HEK293 (cell line): Measurements from ENCODE around the gene INF2.

Experiments used
- CTCF ChIA-PET: fragments of 350-600 bp; formaldehyde crosslinking; extraction: SDS; loops from one replicate; lab custom pipeline; 2021; ENCODE audit warnings: antibody characterized with exemption; lab: Yijun Ruan, JAX
- POLR2A ChIA-PET: fragments of 300-600 bp; formaldehyde crosslinking; extraction: SDS; loops from one replicate; lab custom pipeline; 2020; ENCODE audit warnings: antibody characterized with exemption, inconsistent platforms; lab: Yijun Ruan, JAX
- H3K27ac ChIP-seq: fragments of 200-500 bp; sonication (Bioruptor generic); 2 replicates; pipeline ENCODE4 v1.5.1; 2014; ENCODE audit warnings: low read depth, low read length, control low read depth, inconsistent platforms; ENCODE audit errors: extremely low read depth
- H3K36me3 ChIP-seq, 2 experiments: fragments of 200-500 bp in 1 of 2; sonication (Bioruptor generic) in 1 of 2; 1 replicate in 1 of 2; 2 replicates in 1 of 2; pipeline ENCODE4 v1.5.1; 2014 to 2017; ENCODE audit warnings: inconsistent platforms in 2 of 2, low read length in 2 of 2; ENCODE audit not compliant: control insufficient read depth in 2 of 2, insufficient read depth in 1 of 2
- H3K4me1 ChIP-seq: fragments of 200-500 bp; sonication (Bioruptor generic); 2 replicates; pipeline ENCODE4 v1.5.1; 2014; ENCODE audit warnings: mild to moderate bottlenecking, low read length, inconsistent platforms; ENCODE audit not compliant: control insufficient read depth, insufficient read depth
- H3K4me3 ChIP-seq: 2 replicates; pipeline ENCODE4 v1.5.1; 2011; ENCODE audit warnings: low read depth, mild to moderate bottlenecking, control low read depth, low read length, moderate library complexity
- H3K9me3 ChIP-seq: fragments of 200-500 bp; sonication (Bioruptor generic); 2 replicates; pipeline ENCODE4 v1.5.1; 2014; ENCODE audit warnings: low read depth, low read length, inconsistent platforms; ENCODE audit not compliant: control insufficient read depth, insufficient read depth
- BCL11B ChIP-seq: fragments of 450-650 bp; formaldehyde crosslinking; IDR thresholded peaks from 2 replicates; pipeline ENCODE4 v1.5.1; 2016; ENCODE audit warnings: low read depth, missing biosample characterization, missing genetic modification characterization
- EGR2 ChIP-seq: fragments of 450-650 bp; formaldehyde crosslinking; IDR thresholded peaks from 2 replicates; pipeline ENCODE4 v1.5.1; 2016; ENCODE audit warnings: low read depth, missing biosample characterization, missing genetic modification characterization
- HOXC10 ChIP-seq: sonication (generic); formaldehyde crosslinking; IDR thresholded peaks from 2 replicates; pipeline ENCODE4 v1.8.1; 2023; ENCODE audit warnings: mild to moderate bottlenecking, missing genetic modification reagents
- KLF7 ChIP-seq: fragments of 450-650 bp; formaldehyde crosslinking; IDR thresholded peaks from 2 replicates; pipeline ENCODE4 v1.5.1; 2016; ENCODE audit warnings: missing biosample characterization, missing genetic modification characterization, borderline replicate concordance
- ZEB2 ChIP-seq: fragments of 450-650 bp; formaldehyde crosslinking; IDR thresholded peaks from 2 replicates; pipeline ENCODE4 v1.5.1; 2016; ENCODE audit warnings: missing biosample characterization, missing genetic modification characterization
- ZFHX2 ChIP-seq: fragments of 450-650 bp; formaldehyde crosslinking; conservative IDR thresholded peaks from 2 replicates; pipeline ENCODE4 v1.5.1; 2016; ENCODE audit warnings: missing biosample characterization, missing genetic modification characterization
- ZNF10 ChIP-seq: fragments of 450-650 bp; formaldehyde crosslinking; IDR thresholded peaks from 2 replicates; pipeline ENCODE4 v1.5.1; 2017; ENCODE audit warnings: missing biosample characterization, missing genetic modification characterization
- ZNF214 ChIP-seq: fragments of 450-650 bp; formaldehyde crosslinking; IDR thresholded peaks from 2 replicates; pipeline ENCODE4 v1.5.1; 2017; ENCODE audit warnings: missing biosample characterization, mild to moderate bottlenecking, missing genetic modification characterization, borderline replicate concordance
- ZNF239 ChIP-seq: fragments of 450-650 bp; formaldehyde crosslinking; IDR thresholded peaks from 2 replicates; pipeline ENCODE4 v1.5.1; 2016; ENCODE audit warnings: missing biosample characterization, missing genetic modification characterization
- ZNF335 ChIP-seq: fragments of 450-650 bp; formaldehyde crosslinking; conservative IDR thresholded peaks from 2 replicates; pipeline ENCODE4 v1.5.1; 2016; ENCODE audit warnings: missing biosample characterization, missing genetic modification characterization
- ZNF394 ChIP-seq: fragments of 450-650 bp; formaldehyde crosslinking; IDR thresholded peaks from 2 replicates; pipeline ENCODE4 v1.5.1; 2016; ENCODE audit warnings: missing biosample characterization, missing genetic modification characterization, mild to moderate bottlenecking, moderate library complexity, borderline replicate concordance
- ZNF404 ChIP-seq: fragments of 450-650 bp; formaldehyde crosslinking; IDR thresholded peaks from 2 replicates; pipeline ENCODE4 v1.5.1; 2017; ENCODE audit warnings: missing biosample characterization, missing genetic modification characterization
- ZNF585B ChIP-seq: fragments of 450-650 bp; formaldehyde crosslinking; IDR thresholded peaks from 2 replicates; pipeline ENCODE4 v1.5.1; 2016; ENCODE audit warnings: missing biosample characterization, missing genetic modification characterization
- ZNF658 ChIP-seq: fragments of 450-650 bp; formaldehyde crosslinking; IDR thresholded peaks from 2 replicates; pipeline ENCODE4; 2016; ENCODE audit warnings: missing biosample characterization, missing genetic modification characterization
- TF ChIP-seq, protein P1 (sequence below): fragments of 450-650 bp; formaldehyde crosslinking; IDR thresholded peaks from 2 replicates; pipeline ENCODE4 v1.5.1; 2016; ENCODE audit warnings: missing biosample characterization, missing genetic modification characterization

INF2 gene

DNA sequence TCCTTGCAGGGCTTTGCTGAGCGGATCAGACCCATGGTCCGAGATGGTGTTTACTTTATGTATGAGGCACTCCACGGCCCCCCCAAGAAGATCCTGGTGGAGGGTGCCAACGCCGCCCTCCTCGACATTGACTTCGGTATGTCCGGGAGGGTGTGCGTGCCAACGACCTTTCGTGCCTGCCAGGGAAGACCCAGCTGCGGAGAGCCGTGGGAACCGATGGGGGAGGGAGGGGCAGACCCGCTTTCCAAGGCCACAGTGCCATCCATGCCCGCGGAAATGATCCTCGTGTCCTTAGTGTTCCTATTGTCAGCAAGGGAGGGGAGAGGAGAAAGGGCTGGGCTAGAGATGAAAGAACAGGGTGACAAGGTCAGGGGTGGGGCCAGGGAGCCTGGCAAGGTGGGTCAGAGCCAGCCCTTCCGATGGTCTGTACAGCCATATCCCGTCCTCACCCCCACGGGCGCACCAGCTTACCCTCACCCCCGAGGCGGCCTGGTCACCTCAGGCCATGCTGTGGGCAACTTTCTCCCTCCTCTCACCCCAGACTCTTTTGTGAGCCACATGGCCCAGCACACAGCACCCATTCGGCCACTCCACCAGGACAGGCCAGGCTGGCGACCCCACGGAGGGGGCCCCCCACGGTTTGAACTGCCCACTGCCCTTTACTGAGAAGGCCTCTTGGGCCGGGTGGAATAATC lies 51.8 kb downstream of the INF2 start:
- Histone ChIP-seq H3K4me1 (no peaks in the 10 kb centered on the region), H3K36me3 (no peaks in the 10 kb centered on the region)
- CTCF ChIA-PET = no interaction called here
- TF ChIP-seq ZEB2 (tag by site-specific recombination) = no peak
- TF ChIP-seq, protein P1, sequence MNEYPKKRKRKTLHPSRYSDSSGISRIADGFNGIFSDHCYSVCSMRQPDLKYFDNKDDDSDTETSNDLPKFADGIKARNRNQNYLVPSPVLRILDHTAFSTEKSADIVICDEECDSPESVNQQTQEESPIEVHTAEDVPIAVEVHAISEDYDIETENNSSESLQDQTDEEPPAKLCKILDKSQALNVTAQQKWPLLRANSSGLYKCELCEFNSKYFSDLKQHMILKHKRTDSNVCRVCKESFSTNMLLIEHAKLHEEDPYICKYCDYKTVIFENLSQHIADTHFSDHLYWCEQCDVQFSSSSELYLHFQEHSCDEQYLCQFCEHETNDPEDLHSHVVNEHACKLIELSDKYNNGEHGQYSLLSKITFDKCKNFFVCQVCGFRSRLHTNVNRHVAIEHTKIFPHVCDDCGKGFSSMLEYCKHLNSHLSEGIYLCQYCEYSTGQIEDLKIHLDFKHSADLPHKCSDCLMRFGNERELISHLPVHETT (tag by site-specific recombination) = no peak
- TF ChIP-seq ZNF658 (tag by site-specific recombination) = no peak
- no peak for TF ChIP-seq ZNF214 (tag by site-specific recombination)
- no peak for TF ChIP-seq BCL11B (tag by site-specific recombination)
- no peak for TF ChIP-seq ZNF10 (tag by site-specific recombination)
- TF ChIP-seq, all 188 proteins: peak for 0
- Histone ChIP-seq H3K9me3 (no peaks in the 10 kb centered on the region), H3K27ac (no peak overlapping the region), H3K4me3 (no peak overlapping the region)
- POLR2A ChIA-PET = no interaction called here

DNA sequence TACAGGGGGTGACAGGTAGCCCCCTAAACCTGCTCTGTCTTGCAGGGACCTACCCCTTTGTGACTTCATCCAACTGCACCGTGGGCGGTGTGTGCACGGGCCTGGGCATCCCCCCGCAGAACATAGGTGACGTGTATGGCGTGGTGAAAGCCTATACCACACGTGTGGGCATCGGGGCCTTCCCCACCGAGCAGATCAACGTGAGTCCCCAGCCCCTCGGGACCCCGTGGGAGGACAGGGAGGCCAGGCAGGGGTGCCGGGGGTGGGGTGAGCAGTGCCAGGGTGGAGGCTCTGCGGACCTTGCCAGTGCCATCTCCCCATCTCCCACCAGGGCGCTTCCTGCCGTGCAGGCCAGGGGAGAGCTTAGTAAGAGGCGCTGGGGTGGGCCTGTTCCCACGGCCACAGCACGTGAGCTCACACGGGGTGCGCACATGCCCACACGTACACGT lies 52.4 kb downstream of the INF2 start:
- TF ChIP-seq ZNF239 (tag by site-specific recombination) (peak; percentile 88), EGR2 (tag by site-specific recombination) (peak; percentile 67), HOXC10 (no peak), KLF7 (tag by site-specific recombination) (no peak), ZFHX2 (tag by site-specific recombination) (peak; percentile 80)
- Histone ChIP-seq H3K9me3 (no peaks in the 10 kb centered on the region), H3K4me3 (no peak overlapping the region), H3K27ac (no peak overlapping the region), H3K4me1 (no peaks in the 10 kb centered on the region), H3K36me3 (no peaks in the 10 kb centered on the region)
- POLR2A ChIA-PET = interaction anchor here (2.1 kb wide), 1 partner anchor 11 kb away, joined by 9 read pairs; the partner anchor contains the start of gene SIVA1
- CTCF ChIA-PET = no interaction called here

DNA sequence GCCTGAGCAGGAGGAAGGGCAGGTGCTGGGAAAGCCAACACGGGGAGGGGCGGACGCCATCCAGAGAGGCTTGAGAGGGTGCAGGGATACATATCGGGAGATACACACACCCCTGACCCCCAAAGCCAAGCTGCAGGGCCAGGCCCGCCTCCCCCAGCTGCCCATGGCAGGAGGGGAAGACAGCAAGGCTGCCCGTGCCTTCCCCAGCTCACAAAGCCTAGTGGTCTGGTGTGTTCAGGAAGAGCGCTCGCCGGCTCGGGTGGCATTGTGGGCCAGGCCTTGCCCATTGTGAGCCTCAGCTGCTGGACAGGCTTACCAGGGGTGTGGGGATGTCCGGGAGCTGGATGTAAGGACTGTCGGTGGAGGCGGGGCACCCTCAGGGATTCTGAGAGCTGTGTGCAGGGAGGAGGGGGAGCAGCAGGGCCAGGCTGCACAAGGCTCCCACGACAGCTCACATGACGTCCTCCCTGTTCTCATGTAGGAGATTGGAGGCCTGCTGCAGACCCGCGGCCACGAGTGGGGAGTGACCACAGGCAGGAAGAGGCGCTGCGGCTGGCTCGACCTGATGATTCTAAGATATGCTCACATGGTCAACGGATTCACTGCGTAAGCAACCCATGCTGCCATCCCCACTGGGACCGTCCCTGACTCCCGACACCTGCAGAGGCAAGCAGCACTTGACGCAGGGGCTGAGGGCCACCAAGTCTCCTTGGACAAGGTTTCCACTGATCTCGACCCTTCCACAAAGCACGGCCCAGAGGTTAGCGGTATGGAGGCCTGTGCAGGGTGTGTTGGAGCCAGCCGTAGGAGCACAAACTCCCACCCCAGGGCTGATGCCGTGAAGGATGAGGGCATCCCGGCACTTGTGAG lies 53.4 kb downstream of the INF2 start:
- ChIA-PET POLR2A (interaction anchor here (2.1 kb wide), 1 partner anchor 10 kb away, joined by 9 read pairs; the partner anchor contains the start of gene SIVA1), CTCF (interaction anchor here (0.5 kb wide), 1 partner anchor 1630 kb away, joined by 3 read pairs; no protein-coding TSS in a partner anchor)
- Histone ChIP-seq H3K4me3 (no peak overlapping the region), H3K36me3 (no peaks in the 10 kb centered on the region), H3K9me3 (no peaks in the 10 kb centered on the region), H3K4me1 (no peaks in the 10 kb centered on the region), H3K27ac (no peak overlapping the region)
- TF ChIP-seq ZNF335 (no peak), ZNF585B (tag by site-specific recombination) (no peak), ZNF404 (no peak), ZNF394 (tag by site-specific recombination) (no peak)
- TF ChIP-seq, protein P1 (tag by site-specific recombination) = no peak
